Esophagus squamous epithelium (tissue), 4 donors: ENCODE results near the gene UFSP2.

ENCODE experiments used
- POLR2A ChIP-seq, 4 donors: fragments of 450-650 bp; IDR thresholded peaks; one replicate each; pipeline ENCODE4 v1.6.1; 2017; ENCODE audit warnings: antibody characterized with exemption in 4 of 4, mild to moderate bottlenecking in 4 of 4, moderate library complexity in 3 of 4
- TF ChIP-seq, protein P1 (sequence below), 6 experiments: fragments of 450-650 bp in 4 of 6; fragments of 200-600 bp in 2 of 6; sonication (generic) in 2 of 6; IDR thresholded peaks; one replicate each; pipeline ENCODE4 v1.5.1; 2016 to 2019; ENCODE audit warnings: antibody characterized with exemption in 6 of 6, mild to moderate bottlenecking in 4 of 6, moderate library complexity in 4 of 6

DNA sequence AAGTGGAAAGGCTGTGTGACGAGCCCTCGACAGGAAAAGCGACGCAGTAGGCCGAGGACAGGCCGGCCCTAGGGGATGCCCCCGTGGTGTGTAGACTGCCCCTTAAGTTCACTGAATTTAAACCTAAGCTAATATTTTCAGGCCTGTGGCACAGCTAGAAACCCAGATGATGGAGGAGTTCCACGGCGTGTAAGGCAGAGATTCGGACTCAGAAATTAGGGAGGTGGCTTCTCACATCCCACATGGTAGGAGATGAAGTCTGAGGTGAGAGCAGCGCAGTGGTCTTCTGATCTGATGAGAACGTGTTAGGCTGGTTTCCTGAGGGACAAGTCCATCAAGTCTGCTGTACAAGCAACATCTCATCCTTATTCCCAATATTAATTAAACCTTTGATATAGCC, 37.8 kb downstream of the UFSP2 start:
- TF ChIP-seq POLR2A (IDR thresholded peaks at IDR 0.05), result no peak
- TF ChIP-seq, protein P1, sequence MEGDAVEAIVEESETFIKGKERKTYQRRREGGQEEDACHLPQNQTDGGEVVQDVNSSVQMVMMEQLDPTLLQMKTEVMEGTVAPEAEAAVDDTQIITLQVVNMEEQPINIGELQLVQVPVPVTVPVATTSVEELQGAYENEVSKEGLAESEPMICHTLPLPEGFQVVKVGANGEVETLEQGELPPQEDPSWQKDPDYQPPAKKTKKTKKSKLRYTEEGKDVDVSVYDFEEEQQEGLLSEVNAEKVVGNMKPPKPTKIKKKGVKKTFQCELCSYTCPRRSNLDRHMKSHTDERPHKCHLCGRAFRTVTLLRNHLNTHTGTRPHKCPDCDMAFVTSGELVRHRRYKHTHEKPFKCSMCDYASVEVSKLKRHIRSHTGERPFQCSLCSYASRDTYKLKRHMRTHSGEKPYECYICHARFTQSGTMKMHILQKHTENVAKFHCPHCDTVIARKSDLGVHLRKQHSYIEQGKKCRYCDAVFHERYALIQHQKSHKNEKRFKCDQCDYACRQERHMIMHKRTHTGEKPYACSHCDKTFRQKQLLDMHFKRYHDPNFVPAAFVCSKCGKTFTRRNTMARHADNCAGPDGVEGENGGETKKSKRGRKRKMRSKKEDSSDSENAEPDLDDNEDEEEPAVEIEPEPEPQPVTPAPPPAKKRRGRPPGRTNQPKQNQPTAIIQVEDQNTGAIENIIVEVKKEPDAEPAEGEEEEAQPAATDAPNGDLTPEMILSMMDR (IDR thresholded peaks at IDR 0.05), result no peak
